K562 (cell line): ENCODE measurements around the gene PRSS50. TPM values are rescaled to one million over a fixed set of nuclear protein-coding genes. Genes with fewer than 3 reads are reported as not detected.

Experiments used
- ATAC-seq: fragments of 200-7000 bp; cut with Tn5 transposase; 3 replicates; pipeline ENCODE4 v1.9.1; 2020; ENCODE audit warnings: moderate library complexity
- BruUV-seq: library from RNA; stranded (reverse); fragments of 400-500 nt; replicated peaks from 2 replicates; lab custom pipeline; 2021; lab: Mats Ljungman, UMichigan
- CTCF ChIA-PET: fragments of 300-600 bp; formaldehyde crosslinking; extraction: SDS; loops from one replicate; lab custom pipeline; 2021; ENCODE audit warnings: low intra/inter-chr PET ratio; lab: Yijun Ruan, JAX
- POLR2A ChIA-PET: fragments of 300-600, 350-650 bp; sonication (Branson Sonifier 250); formaldehyde crosslinking; extraction: SDS; loops from one replicate; lab custom pipeline; 2021; ENCODE audit warnings: antibody characterized with exemption, inconsistent platforms; lab: Yijun Ruan, JAX
- DNase-seq, 4 experiments: peaks; one replicate each; pipeline versions ENCODE4 v3.0.0 to v3.0.0-alpha.2; 2011 to 2018; ENCODE audit warnings: low spot score in 3 of 4, mixed read lengths in 3 of 4; ENCODE audit errors: extremely low read depth in 1 of 4
- FAIRE-seq: peaks from 2 replicates; lab custom pipeline; 2011; peaks lifted over from hg19 to GRCh38; lab: Jason Lieb, UNC
- H2AFZ ChIP-seq: 2 replicates; pipeline ENCODE4 v1.6.0; 2011; ENCODE audit warnings: low read depth, low read length, control low read depth, inconsistent platforms
- H3K27ac ChIP-seq: fragments of 200-600 bp; 3 replicates; pipeline ENCODE4 v1.8.0; 2011; ENCODE audit warnings: low read depth, mild to moderate bottlenecking, control low read depth, inconsistent platforms, low read length, moderate library complexity, mixed read lengths; ENCODE audit errors: extremely low read depth
- H3K27me3 ChIP-seq, 2 experiments: fragments of 300-600 bp in 1 of 2; 2 replicates in 1 of 2; 3 replicates in 1 of 2; pipeline versions ENCODE4 v1.6.0 to v1.8.0; 2011; ENCODE audit warnings: inconsistent platforms in 2 of 2, low read length in 2 of 2, mild to moderate bottlenecking in 1 of 2, mixed read lengths in 1 of 2, moderate library complexity in 1 of 2; ENCODE audit not compliant: control insufficient read depth in 2 of 2, insufficient read depth in 2 of 2
- H3K36me3 ChIP-seq: fragments of 300-600 bp; 3 replicates; pipeline ENCODE4 v1.8.0; 2011; ENCODE audit warnings: mild to moderate bottlenecking, low read length, inconsistent platforms; ENCODE audit not compliant: control insufficient read depth, insufficient read depth
- H3K4me1 ChIP-seq, 2 experiments: fragments of 200-600 bp in 1 of 2; replicated peaks in 1 of 2; 2 replicates in 1 of 2; 3 replicates in 1 of 2; pipeline versions ENCODE4 v1.5.1 to v1.8.0; 2011; ENCODE audit warnings: inconsistent platforms in 2 of 2, low read length in 2 of 2, mild to moderate bottlenecking in 1 of 2, mixed read lengths in 1 of 2, moderate library complexity in 1 of 2; ENCODE audit not compliant: control insufficient read depth in 2 of 2, insufficient read depth in 2 of 2
- H3K4me2 ChIP-seq: 2 replicates; pipeline ENCODE4 v1.6.1; 2011; ENCODE audit warnings: low read length, control low read depth, inconsistent platforms, mixed read lengths; ENCODE audit not compliant: insufficient read depth
- H3K4me3 ChIP-seq: fragments of 200-600 bp; sonication (generic), shearing (Covaris generic); 2 replicates; pipeline ENCODE4 v1.5.1; 2016; ENCODE audit warnings: control low read depth, inconsistent platforms
- H3K79me2 ChIP-seq: fragments of 200-600 bp; 3 replicates; pipeline ENCODE4 v1.8.0; 2011; ENCODE audit warnings: low read length, inconsistent platforms; ENCODE audit not compliant: control insufficient read depth, insufficient read depth
- H3K9ac ChIP-seq, 2 experiments: 2 replicates each; pipeline versions ENCODE4 v1.6.0 to v1.6.1; 2011; ENCODE audit warnings: low read depth in 2 of 2, low read length in 2 of 2, control low read depth in 1 of 2, inconsistent platforms in 1 of 2, mild to moderate bottlenecking in 1 of 2, mixed read lengths in 1 of 2; ENCODE audit not compliant: insufficient read depth in 1 of 2
- H3K9me1 ChIP-seq: one replicate; pipeline ENCODE4 v1.6.0; 2011; ENCODE audit warnings: inconsistent platforms, mild to moderate bottlenecking, low read length, moderate library complexity; ENCODE audit not compliant: control insufficient read depth, insufficient read depth
- H3K9me3 ChIP-seq: replicated peaks from 2 replicates; pipeline ENCODE4 v1.5.1; 2011; ENCODE audit warnings: low read depth, low read length, inconsistent platforms; ENCODE audit not compliant: control insufficient read depth, insufficient read depth
- H4K20me1 ChIP-seq: replicated peaks from 2 replicates; pipeline ENCODE4 v1.6.1; 2011; ENCODE audit warnings: low read length, inconsistent platforms, mixed read lengths; ENCODE audit not compliant: control insufficient read depth, insufficient read depth
- ARID1B ChIP-seq: fragments of 450-650 bp; IDR thresholded peaks from 2 replicates; pipeline ENCODE4 v1.6.1; 2016; ENCODE audit warnings: antibody characterized with exemption, mild to moderate bottlenecking, inconsistent platforms
- ARID2 ChIP-seq: fragments of 450-650 bp; IDR thresholded peaks from 2 replicates; pipeline ENCODE4 v1.6.1; 2017; ENCODE audit warnings: antibody characterized with exemption, mild to moderate bottlenecking
- CBFA2T2 ChIP-seq: fragments of 450-650 bp; conservative IDR thresholded peaks from 2 replicates; pipeline ENCODE4 v1.6.1; 2017; ENCODE audit warnings: mild to moderate bottlenecking
- EP300 ChIP-seq: IDR thresholded peaks from 2 replicates; pipeline ENCODE4 v1.6.1; 2012; ENCODE audit warnings: low read length, improper control_type of control experiment
- FOXK2 ChIP-seq, 2 experiments: fragments of 450-650 bp; IDR thresholded peaks in 1 of 2; conservative IDR thresholded peaks in 1 of 2; 2 replicates each; pipeline ENCODE4 v1.6.1; 2016; ENCODE audit warnings: low read depth in 2 of 2, mild to moderate bottlenecking in 1 of 2
- GATA2 ChIP-seq: sonication (generic); formaldehyde crosslinking; IDR thresholded peaks from 2 replicates; pipeline ENCODE4 v1.4.0; 2020; ENCODE audit warnings: mild to moderate bottlenecking, missing genetic modification reagents
- HDGF ChIP-seq: fragments of 450-650 bp; IDR thresholded peaks from 2 replicates; pipeline ENCODE4 v1.6.1; 2016
- KDM5B ChIP-seq: fragments of 200-600 bp; sonication (generic); IDR thresholded peaks from 2 replicates; pipeline ENCODE4 v1.6.1; 2012; ENCODE audit warnings: low read depth, mild to moderate bottlenecking, moderate library complexity, low read length, control low read depth, inconsistent platforms; ENCODE audit not compliant: insufficient replicate concordance
- MTA2 ChIP-seq: fragments of 450-650 bp; IDR thresholded peaks from 2 replicates; pipeline ENCODE4 v1.6.1; 2016; ENCODE audit warnings: low read depth
- SLC30A9 ChIP-seq: fragments of 250-450 bp; sonication (Bioruptor Pico); IDR thresholded peaks from 2 replicates; pipeline ENCODE4 v1.8.0; 2022; ENCODE audit warnings: mild to moderate bottlenecking, moderate library complexity
- TAF7 ChIP-seq: fragments of 450-650 bp; IDR thresholded peaks from 2 replicates; pipeline ENCODE4 v1.6.1; 2016; ENCODE audit warnings: missing genetic modification characterization, missing compliant biosample characterization
- ZBTB8A ChIP-seq: fragments of 450-650 bp; IDR thresholded peaks from 2 replicates; pipeline ENCODE4 v1.6.1; 2018; ENCODE audit warnings: mild to moderate bottlenecking, moderate library complexity; ENCODE audit not compliant: partially characterized antibody
- ZNF668 ChIP-seq: fragments of 250-450 bp; sonication (Bioruptor Pico); IDR thresholded peaks from 2 replicates; pipeline ENCODE4 v1.8.0; 2022; ENCODE audit warnings: mild to moderate bottlenecking, inconsistent platforms
- ZNF696 ChIP-seq: fragments of 250-450 bp; sonication (Bioruptor Pico); conservative IDR thresholded peaks from 2 replicates; pipeline ENCODE4 v1.4.0; 2020; ENCODE audit warnings: mild to moderate bottlenecking, moderate library complexity
- WGBS: fragments of 100-300 bp; shearing (Covaris generic); methylation state at CpG from one replicate; pipeline ENCODE4 v1.1.6; 2016; ENCODE audit warnings: low coverage, mixed read lengths; ENCODE audit not compliant: insufficient coverage; ENCODE audit errors: missing lambda C conversion rate; 5-methylcytosine and 5-hydroxymethylcytosine counted together
- in situ Hi-C: fragments of 300-500 bp; cut with MboI; formaldehyde crosslinking; loops from 4 replicates; pipeline ENCODE4 v1.15.0; 2018; ENCODE audit warnings: inconsistent platforms, mixed read lengths
- intact Hi-C: fragments of 100-400 bp; cut with micrococcal nuclease; formaldehyde crosslinking; loops from 2 replicates; pipeline ENCODE4 v1.14.2; 2022
- polyA plus RNA-seq, 8 experiments: library from polyadenylated mRNA; depleted of rRNA in 4 of 8; stranded (reverse) in 5 of 8; unstranded in 3 of 8; fragments of >200 nt; fragmentation: Nextera tagmentation in 2 of 8; fragmentation: Illumina TruSeq in 1 of 8; extraction: Ambion mirVana in 2 of 8; extraction: Trizol in 1 of 8; gene quantifications; 2 replicates each; pipeline versions ENCODE4 v1.2.1 to v1.2.3, GENCODE V29; 2011 to 2014; ENCODE audit warnings: inconsistent platforms in 1 of 8, missing spikeins in 1 of 8
- total RNA-seq, 7 experiments: library from RNA; depleted of rRNA in 6 of 7; stranded (reverse); fragments of >200 nt in 6 of 7; fragmentation: Illumina TruSeq in 2 of 7; extraction: Trizol in 2 of 7; gene quantifications; 2 replicates each; pipeline versions ENCODE4 v1.2.1 to v1.2.3, GENCODE V29; 2011 to 2021; ENCODE audit warnings: low replicate concordance in 1 of 7
- TF ChIP-seq, protein P1 (sequence below): sonication (generic); formaldehyde crosslinking; IDR thresholded peaks from 2 replicates; pipeline ENCODE4 v1.8.0; 2022; ENCODE audit warnings: mild to moderate bottlenecking, low read depth, missing genetic modification reagents
- TF ChIP-seq, protein P2 (sequence below): sonication (generic); formaldehyde crosslinking; IDR thresholded peaks from 2 replicates; pipeline ENCODE4 v1.8.1; 2023; ENCODE audit warnings: mild to moderate bottlenecking, missing genetic modification reagents
- TF ChIP-seq, protein P3 (sequence below): fragments of 450-650 bp; formaldehyde crosslinking; IDR thresholded peaks from 2 replicates; pipeline ENCODE4 v1.4.0; 2020; ENCODE audit warnings: mild to moderate bottlenecking, moderate library complexity

The PRSS50 gene
- total and polyA plus RNA-seq, 9 of the 15 experiments (the other 6 are each of a cell fraction or from before 2014, with no cell fraction given) = 0.01 TPM; not detected in 8

DNA sequence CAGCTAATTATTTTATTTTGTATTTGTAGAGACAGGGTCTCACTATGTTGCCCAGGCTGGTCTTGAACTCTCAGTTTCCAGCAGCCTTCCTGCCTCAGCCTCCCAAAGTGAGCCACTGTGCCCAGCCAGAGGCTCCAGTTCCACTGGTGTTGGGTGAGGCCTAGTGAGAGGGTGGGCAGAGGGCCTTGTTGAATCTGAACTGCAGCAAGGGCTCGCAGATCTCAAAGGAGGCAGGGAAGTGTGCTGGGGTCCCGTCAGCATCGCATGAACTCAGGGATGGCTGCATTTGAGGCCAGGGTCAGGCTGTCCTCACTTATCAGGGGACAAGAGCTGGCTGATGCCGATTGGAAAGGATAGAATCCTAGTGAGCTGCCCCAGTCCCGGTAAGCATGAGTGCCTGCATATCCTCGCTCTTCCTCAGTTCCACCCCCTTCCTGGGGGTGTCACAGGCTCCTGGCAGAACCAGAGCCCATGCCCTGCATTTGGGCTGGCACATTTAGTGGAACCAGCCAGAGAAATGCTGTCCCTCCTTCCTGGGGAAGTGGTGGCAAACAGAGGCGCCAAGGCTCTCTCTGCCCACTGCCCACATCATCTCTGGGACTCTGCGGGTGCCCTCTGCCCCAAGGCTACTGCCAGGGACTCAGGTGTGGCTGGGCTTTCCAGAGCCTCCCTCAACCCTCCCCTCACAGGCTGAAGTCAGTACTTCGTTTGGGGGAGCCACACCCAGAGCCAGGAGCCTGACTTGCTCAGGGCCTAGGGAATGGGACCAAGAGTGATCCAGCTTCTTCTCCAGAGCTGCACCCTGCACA, 48.3 kb downstream of the PRSS50 start:
- POLR2A ChIA-PET = interaction anchor here (0.5 to 0.6 kb wide), 2 partner anchors 39 to 49 kb away, joined by 3 read pairs; no protein-coding TSS in a partner anchor
- no TSS peak for BruUV-seq
- CTCF ChIA-PET = no interaction called here

More for the DNA sequence above, 48.3 kb downstream of the PRSS50 start:
- no peak for TF ChIP-seq MTA2
- no peak for TF ChIP-seq ZNF696
- TF ChIP-seq ARID1B = no peak
- no peak for TF ChIP-seq ZBTB8A
- TF ChIP-seq, protein P1, sequence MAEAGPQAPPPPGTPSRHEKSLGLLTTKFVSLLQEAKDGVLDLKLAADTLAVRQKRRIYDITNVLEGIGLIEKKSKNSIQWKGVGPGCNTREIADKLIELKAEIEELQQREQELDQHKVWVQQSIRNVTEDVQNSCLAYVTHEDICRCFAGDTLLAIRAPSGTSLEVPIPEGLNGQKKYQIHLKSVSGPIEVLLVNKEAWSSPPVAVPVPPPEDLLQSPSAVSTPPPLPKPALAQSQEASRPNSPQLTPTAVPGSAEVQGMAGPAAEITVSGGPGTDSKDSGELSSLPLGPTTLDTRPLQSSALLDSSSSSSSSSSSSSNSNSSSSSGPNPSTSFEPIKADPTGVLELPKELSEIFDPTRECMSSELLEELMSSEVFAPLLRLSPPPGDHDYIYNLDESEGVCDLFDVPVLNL (CRISPR knock-in tag) = no peak
- no peak for TF ChIP-seq GATA2 (CRISPR knock-in tag)
- TF ChIP-seq HDGF = no peak
- no peak for TF ChIP-seq KDM5B
- no peak for TF ChIP-seq CBFA2T2
- no peak for TF ChIP-seq FOXK2 (conservative IDR thresholded peaks at IDR 0.05 in 1 of 2, IDR thresholded peaks at IDR 0.05 in 1 of 2; ENCODE audit: low read depth in 2 of 2)
- no peak for TF ChIP-seq ARID2
- TF ChIP-seq, protein P2, sequence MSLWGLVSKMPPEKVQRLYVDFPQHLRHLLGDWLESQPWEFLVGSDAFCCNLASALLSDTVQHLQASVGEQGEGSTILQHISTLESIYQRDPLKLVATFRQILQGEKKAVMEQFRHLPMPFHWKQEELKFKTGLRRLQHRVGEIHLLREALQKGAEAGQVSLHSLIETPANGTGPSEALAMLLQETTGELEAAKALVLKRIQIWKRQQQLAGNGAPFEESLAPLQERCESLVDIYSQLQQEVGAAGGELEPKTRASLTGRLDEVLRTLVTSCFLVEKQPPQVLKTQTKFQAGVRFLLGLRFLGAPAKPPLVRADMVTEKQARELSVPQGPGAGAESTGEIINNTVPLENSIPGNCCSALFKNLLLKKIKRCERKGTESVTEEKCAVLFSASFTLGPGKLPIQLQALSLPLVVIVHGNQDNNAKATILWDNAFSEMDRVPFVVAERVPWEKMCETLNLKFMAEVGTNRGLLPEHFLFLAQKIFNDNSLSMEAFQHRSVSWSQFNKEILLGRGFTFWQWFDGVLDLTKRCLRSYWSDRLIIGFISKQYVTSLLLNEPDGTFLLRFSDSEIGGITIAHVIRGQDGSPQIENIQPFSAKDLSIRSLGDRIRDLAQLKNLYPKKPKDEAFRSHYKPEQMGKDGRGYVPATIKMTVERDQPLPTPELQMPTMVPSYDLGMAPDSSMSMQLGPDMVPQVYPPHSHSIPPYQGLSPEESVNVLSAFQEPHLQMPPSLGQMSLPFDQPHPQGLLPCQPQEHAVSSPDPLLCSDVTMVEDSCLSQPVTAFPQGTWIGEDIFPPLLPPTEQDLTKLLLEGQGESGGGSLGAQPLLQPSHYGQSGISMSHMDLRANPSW (CRISPR knock-in tag) = no peak
- no peak for TF ChIP-seq SLC30A9 (CRISPR knock-in tag)
- TF ChIP-seq TAF7 (tag) = no peak
- no peak for TF ChIP-seq EP300
- TF ChIP-seq, protein P3, sequence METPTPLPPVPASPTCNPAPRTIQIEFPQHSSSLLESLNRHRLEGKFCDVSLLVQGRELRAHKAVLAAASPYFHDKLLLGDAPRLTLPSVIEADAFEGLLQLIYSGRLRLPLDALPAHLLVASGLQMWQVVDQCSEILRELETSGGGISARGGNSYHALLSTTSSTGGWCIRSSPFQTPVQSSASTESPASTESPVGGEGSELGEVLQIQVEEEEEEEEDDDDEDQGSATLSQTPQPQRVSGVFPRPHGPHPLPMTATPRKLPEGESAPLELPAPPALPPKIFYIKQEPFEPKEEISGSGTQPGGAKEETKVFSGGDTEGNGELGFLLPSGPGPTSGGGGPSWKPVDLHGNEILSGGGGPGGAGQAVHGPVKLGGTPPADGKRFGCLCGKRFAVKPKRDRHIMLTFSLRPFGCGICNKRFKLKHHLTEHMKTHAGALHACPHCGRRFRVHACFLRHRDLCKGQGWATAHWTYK (CRISPR knock-in tag) = no peak
- no peak for TF ChIP-seq ZNF668 (CRISPR knock-in tag)
- Histone ChIP-seq H3K27me3 (peaks cover 22 to 91% of the 10 kb centered on the region in 2 experiments), H3K79me2 (no peaks in the 10 kb centered on the region), H3K27ac (no peak overlapping the region), H2AFZ (no peak overlapping the region), H3K9me1 (no peaks in the 10 kb centered on the region), H3K36me3 (no peaks in the 10 kb centered on the region), H3K9ac (no peak overlapping the region), H3K4me1 (no peaks in the 10 kb centered on the region), H3K4me2 (no peak overlapping the region), H3K4me3 (no peak overlapping the region), H3K9me3 (no peaks in the 10 kb centered on the region), H4K20me1 (peaks cover 31% of the 10 kb centered on the region)
- no peak for DNase-seq
- intact Hi-C loops = no loop called here
- no peak for ATAC-seq
- 2% methylated on average over 9 of the region's 9 CpGs for WGBS
- no peak for FAIRE-seq
- in situ Hi-C loops = no loop called here
